Measurements from ENCODE around the gene CCDC83.
"Not testable (repeated sequence)": the region's sequence is repeated elsewhere in the genome, so short reads cannot be mapped to it uniquely, and the experiment has no call there.

CCDC83 gene

DNA sequence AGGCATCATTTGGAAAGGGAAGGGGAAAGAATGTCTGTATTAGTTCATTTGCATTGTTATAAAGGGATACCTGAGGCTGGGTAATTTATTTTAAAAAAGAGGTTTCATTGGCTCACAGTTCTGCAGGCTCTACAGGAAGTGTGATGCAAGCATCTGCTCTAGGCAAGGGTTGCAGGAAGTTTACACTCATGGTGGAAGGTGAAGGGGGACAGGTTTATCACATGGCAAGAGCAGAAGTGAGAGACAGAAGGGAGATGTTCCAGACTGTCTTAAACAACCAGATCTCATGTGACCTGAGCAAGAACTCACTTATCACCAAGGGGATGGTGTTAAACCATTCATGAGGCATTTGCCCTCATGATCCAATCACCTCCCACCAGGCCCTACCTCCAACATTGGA is 90.6 kb downstream of the CCDC83 start:
- DNase-seq, result peak in 3 of 4 experiments; percentile 30 to 49 (median 41)

DNA sequence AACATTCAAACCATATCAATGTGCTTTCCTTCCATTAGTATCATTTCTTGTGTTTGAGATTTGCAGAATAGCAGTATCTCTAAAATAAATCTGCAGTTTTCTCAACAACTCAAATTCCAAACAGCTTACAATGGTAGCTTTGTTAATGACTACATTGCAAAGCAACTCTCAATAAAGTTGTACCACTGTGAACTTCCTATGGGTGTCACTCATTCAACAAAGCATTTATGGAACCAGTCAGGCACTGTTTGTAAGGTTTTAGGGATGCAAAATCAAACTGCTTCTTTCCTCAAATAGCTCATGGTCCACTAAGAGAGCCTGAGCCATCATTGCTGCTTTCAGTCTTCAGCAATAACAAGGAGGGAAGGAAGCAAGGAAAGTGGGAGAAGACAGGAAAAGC is 91.0 kb downstream of the CCDC83 start:
- DNase-seq, result peak in 1 of 4 experiments; percentile 16

DNA sequence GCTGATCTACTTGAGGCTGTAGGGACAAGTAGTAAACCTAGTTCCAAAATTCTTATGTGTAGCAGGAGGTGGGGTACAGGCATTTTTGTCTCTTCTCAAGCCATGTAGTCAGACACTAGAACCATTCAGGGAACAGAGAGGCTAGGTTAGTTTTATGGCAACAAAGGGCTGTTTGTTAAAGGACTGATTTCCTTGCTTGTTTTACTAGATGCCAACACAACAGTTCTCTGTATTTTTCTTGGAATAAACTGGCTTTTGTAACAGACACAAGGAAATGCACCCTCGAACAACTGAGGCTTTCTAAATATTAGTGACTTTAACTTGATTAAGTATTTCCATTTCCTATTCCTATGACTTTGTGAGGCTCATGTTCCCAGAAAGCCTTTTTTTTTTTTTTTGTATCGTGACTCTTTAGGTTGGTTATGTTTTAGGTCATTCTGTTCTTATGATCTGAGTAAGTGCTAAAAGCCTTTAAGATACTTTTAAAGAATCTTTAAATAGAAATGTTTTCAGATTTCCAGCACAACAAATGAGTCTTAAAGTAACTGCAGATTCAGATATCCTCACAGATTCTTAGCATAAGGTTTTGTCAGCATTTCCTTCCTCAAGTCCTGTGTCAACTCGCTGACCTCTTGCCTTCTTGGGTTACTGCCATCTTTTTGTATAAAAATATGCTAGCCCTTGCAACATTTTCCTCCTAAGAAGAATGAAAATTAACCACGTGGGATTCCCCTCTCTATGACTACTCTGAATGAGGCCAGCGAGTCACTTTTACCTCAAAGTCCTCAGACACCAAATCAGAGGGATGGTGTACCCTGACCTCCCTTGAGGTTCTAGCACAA is 92.5 kb downstream of the CCDC83 start:
- peak; percentile 77 to 96 (median 89) for DNase-seq

DNA sequence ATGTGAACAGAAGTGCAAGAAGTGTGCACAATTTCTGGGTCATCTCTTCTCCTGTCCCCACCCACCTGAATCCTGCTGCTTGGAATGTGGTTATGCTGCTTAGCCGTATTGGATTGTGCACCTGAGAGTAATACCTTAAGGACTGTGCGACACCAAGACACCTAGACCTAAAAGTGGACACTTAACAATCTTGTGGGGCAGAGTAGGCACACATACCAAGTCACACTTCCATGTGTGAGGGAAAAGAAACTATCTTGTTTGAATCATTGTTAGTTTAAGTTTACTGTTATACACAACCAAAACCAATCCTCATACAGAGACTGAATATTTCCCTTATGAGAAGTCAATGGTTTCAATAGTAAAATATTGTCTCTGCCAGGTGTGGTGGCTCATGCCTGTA is 93.7 kb downstream of the CCDC83 start:
- DNase-seq, result no peak

DNA sequence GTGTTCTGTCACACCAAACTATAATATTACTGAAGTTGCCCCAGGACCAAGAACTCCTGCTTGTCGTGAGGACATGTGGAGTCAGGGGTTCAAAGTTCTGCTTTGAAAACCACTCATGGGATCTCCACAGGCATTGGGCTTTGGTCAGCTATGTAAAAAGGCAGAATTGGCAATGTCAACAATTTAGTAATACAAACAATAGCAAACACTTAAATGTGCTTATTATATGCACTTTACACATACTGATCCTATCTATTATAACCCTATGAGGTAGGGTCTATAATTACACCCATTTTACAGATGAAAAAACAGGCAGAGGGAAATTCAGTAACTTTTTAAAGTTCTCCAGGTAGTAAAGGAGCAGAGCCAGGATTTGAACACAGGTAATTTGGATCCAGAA is 94.6 kb downstream of the CCDC83 start:
- DNase-seq, result peak in 3 of 4 experiments; percentile 28 to 45 (median 39)

DNA sequence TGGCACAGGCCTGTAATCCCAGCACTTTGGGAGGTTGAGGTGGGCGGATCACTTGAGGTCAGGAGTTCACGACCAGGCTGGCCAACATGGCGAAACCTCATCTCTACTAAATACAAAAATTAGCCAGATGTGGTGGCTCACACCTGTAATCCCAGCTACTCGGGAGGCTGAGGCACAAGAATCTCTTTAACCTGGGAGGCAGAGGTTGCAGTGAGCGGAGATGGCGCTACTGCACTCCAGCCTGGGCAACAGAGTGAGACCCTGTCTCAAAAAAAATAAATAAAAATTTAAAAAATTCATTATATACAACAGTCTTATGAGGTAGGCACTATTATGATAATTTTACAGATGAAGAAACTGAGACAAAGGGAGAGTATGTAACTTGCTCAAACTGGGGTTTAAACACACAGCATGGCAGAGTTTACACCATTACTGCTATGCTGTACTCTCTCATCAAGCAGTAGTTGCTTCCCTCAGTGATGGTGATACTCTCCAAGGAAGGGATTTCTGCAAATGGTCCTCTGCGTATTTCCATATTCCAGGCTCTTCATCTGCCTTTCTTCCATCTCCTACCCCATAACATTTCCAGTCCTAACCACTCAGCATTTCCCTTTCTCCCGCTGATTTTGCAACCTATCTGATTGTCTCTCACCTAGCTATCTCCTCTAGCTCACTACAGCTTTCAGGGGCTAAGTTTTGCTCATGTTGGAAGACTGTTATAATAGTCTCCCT is 95.3 kb downstream of the CCDC83 start:
- DNase-seq, result no peak

DNA sequence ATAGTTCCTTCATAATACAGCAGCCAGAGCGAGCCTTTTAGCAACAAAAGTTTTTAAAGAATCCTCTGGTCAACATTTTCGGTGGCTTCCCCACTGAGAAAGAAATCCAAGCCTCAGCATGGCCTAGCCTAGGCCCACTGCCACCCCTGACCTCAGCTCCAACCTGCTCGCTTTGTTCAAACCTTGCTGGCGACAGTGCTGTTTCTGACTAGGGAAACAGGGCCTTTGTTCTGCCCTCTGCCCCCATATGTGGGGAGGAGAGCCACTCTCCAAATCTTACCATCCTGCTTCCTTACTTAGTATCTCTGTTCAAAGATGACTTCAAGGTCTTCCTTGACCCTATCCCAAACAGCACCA is 95.8 kb downstream of the CCDC83 start:
- no peak for DNase-seq

DNA sequence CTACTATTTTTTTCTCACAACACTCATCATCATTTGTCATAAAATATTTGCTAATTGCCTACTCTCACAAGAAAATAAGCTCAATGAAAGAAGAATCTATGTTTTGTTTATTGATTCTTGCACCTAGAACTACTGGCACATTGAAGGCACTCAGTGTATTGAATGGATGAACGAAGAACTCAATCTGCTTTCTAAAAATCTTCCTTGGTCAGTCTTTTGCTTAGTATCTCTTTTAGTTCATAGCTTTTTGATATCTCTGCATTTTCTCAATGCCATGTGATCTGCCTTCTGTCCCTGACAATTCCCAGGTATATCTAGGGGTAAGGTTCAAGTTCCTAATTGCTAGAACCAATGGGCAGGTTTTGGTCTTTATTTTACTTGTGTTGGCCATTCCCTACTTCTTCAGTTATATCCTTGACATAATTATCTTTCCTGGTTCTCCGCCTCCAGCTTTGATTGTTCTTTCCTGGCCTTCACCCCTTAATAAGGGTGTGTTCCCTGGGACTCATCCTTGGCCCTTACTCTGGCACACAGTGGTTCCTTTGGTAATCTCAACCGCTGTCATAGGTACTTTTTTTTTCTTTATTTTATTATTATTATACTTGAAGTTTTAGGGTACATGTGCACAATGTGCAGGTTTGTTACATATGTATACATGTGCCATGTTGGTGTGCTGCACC is 96.4 kb downstream of the CCDC83 start:
- no peak for DNase-seq

DNA sequence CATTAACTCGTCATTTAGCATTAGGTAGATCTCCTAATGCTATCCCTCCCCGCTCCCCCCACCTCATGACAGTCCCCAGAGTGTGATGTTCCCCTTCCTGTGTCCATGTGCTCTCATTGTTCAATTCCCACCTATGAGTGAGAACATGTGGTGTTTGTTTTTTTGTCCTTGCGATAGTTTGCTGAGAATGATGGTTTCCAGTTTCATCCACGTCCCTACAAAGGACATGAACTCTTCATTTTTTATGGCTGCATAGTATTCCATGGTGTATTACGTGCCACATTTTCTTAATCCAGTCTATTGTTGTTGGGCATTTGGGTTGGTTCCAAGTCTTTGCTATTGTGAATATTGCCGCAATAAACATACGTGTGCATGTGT is 96.9 kb downstream of the CCDC83 start:
- not testable (repeated sequence) for DNase-seq

DNA sequence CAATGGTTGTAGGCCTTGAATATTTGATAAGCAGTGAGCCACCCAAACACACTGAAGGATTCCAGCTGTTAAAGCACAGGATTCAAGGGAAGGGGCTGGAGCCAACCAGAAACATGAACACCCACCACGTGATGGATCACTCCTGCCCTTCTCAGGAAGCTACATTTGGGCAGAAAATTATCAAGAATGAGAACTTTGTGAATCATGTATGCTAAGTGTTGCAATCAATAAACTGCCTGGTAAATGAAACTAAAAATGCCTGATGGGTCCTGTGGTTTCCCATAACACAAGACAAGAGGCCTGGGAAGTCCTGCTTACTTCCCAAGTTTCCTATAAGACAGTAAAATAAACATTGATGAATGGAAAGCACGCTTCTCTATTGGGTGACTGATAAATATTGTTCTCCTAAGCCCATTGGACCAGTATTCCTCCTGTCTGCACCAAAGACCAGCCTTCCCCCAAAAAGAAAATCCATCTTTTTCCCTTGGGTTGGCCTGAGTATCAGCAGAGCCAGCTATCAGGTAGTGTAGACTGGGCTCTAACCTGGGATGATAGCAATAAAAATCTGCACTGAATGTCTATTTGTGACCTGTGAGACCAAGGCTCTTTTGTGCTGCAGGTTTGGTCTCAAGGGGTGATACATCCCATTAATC is 98.4 kb downstream of the CCDC83 start:
- peak in 2 of 4 experiments; percentile 26 to 42 for DNase-seq

DNA sequence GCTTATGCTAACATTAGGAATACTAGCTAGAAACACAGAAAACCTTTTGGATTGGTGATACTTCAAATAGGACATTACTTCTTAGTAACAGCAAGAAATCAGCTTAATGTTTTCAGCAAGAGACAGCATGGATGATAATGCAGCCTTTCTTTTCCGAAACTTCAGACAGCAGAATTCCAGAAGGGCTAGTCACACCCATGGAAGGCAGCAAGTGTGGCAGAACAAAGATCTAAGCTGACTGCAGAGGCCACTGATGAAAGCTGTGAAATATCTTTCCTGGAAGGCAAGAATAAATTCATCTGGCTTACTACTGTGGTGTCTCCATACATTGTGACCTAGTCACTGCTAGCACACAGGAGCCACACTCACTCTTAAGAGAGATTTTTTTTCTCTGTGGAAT is 100.3 kb downstream of the CCDC83 start:
- no peak for DNase-seq

DNA sequence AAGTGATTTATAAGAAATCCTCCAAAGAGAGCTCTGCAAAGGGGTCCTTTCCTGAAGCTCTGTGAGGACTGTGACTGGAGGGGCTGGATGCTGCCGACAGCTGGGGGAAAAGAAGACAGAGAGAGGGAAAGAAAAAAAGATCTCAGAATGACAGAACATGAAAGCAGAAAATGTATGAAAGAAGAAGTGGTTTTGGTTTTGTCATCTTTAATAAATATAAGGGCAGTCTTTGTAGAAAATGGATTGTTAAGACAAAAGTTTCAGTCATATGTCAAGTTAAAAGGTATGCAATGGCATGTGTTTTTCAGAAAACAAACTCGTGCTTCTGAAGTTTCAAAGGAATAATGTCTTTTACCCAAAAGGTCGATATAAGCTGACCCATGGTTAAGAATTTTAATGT is 105.5 kb downstream of the CCDC83 start:
- no peak for DNase-seq

DNA sequence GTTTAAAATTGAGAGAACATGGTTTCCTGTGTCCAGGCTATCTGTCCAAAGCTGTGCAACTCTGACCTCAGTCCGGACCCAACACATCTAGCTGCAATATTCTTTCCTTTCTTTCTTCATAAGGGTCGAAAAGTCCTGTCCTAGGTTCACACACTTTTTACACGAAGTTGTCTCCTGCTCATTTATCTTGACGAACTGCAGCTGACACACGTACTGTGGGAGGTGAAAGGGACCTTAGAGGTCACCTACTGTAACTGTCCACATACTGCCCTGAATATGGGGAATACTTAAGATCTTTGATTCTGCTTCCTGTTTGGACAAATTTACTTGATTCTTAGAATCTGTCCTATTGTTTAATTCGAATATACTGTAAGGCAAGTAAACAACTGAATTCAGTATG is 105.9 kb downstream of the CCDC83 start:
- no peak for DNase-seq

DNA sequence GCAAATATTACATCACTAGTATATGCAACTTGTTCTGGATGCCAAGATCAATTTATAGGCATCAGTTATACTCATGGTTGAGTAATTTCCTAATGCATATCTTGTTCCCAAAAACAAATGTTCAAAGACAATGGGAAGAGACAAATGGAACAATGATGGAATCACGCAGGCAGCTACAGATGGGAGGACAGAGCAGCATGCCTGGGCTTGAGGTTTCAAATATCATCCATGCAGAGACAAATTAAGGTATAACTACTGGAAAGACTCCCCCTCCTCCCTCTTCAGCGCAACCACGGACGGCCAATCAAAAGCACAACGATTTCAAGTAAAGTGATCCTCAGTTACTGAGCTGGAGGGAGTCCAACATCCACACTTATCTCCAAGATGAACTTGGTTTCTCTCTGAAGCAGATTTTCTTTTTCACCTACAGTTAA is 106.8 kb downstream of the CCDC83 start:
- no peak for DNase-seq

DNA sequence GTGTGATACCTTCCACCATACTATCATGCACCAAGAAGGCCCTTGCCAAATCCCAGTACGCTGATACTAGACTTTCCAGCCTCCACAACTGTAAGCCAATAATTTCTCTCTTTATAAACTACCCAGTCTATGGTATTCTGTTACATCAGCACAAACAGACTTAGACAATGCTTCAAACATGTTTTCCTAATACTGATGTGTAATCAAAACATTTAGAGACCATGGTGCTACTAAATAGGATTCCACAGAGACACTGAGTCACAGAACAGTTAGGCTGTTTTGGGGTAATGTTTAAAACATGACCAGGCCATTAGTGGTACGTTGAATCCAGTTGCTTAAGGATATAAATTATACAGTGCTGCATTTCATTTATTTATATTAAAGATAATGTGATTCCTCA is 110.0 kb downstream of the CCDC83 start:
- no peak for DNase-seq

DNA sequence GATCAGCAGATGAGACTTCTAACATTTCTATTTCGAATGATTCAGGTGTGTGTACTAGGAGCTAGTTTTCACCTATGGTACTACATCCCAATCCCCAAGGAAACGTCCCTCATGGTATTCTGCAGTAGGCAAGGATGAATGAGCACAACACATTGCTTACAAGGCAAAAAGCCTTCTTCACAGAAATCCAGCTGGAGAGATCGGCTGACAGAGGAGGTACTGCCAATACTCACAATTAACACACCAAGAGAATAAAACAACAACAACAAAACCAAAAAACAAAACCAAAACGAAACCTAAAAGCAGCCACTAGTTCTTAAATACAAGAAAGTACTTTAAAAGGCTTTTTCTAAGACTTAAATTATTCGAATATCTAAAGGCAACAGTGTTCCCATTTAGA is 112.3 kb downstream of the CCDC83 start:
- DNase-seq, result no peak
